ENCODE results near the gene LEPROT. TPM values are rescaled to one million over a fixed set of nuclear protein-coding genes. Genes with fewer than 3 reads are reported as not detected.

Gene LEPROT
- total and polyA plus RNA-seq, 7 donors: 14.9 to 34.5 (median 22.9) TPM

DNA sequence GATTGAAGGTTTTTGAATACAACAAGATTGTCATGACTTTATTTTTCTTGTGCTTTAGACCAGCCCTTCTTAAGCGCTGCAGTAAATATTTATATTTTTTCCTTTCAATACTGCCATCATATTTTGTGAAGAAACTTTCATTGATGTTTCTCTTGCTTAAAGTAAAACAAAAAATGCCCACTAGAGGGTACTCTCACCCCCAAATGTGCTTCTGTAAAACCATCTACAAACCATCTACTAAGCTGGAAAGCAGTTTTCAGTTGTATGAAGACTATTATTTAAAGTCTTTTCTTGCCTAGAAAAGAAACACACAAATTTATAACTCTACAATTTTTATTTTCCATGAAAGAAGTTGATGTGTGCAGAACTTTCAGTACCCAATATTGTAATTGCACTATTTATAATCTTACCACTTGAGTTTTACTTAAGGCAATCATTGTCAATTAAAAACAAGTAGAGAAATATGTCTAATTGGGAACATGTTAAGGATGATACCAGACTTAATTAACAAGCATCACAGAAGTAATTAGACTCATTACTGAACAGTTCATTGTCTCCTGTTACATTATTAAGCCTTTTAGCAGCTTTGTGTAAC is 10.7 kb downstream of the LEPROT start:
- Histone ChIP-seq H3K36me3 (ENCODE audit: insufficient read depth in 1 of 2, low read depth in 1 of 2) (peaks cover 0 to 80% of the 10 kb centered on the region in 2 donors), H3K9me3 (no peaks in the 10 kb centered on the region), H3K4me1 (peaks cover 7% of the 10 kb centered on the region), H3K27me3 (ENCODE audit: insufficient read depth in 3 of 3, low read length in 2 of 3) (no peaks in the 10 kb centered on the region), H3K27ac (peak overlapping the region; percentile 57), H3K4me3 (no peak overlapping the region)
- intact Hi-C loops (cut with DNase I): loop anchor here in 1 of 2 donors (5.0 kb wide), 1 partner anchor 256 kb away; no protein-coding TSS in a partner anchor
- no peak for DNase-seq
- peak in 2 of 4 donors; percentile 47 to 70 for ATAC-seq
- WGBS, 3 donors: 33 to 64% (median 53%) methylated on average over 1 of the region's 1 CpG
- TF ChIP-seq, protein P1, sequence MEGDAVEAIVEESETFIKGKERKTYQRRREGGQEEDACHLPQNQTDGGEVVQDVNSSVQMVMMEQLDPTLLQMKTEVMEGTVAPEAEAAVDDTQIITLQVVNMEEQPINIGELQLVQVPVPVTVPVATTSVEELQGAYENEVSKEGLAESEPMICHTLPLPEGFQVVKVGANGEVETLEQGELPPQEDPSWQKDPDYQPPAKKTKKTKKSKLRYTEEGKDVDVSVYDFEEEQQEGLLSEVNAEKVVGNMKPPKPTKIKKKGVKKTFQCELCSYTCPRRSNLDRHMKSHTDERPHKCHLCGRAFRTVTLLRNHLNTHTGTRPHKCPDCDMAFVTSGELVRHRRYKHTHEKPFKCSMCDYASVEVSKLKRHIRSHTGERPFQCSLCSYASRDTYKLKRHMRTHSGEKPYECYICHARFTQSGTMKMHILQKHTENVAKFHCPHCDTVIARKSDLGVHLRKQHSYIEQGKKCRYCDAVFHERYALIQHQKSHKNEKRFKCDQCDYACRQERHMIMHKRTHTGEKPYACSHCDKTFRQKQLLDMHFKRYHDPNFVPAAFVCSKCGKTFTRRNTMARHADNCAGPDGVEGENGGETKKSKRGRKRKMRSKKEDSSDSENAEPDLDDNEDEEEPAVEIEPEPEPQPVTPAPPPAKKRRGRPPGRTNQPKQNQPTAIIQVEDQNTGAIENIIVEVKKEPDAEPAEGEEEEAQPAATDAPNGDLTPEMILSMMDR (IDR thresholded peaks at IDR 0.05): peak; percentile 70

- H3K27me3 ChIP-seq (ENCODE audit: insufficient read depth in 3 of 3, low read length in 2 of 3): no peaks in the 10 kb centered on the region
- ATAC-seq (no peak), DNase-seq (no peak)
- TF ChIP-seq, protein P1 (IDR thresholded peaks at IDR 0.05): no peak
- no peak overlapping the region for H3K27ac ChIP-seq
- peaks cover 0 to 66% of the 10 kb centered on the region in 2 donors for H3K36me3 ChIP-seq (ENCODE audit: insufficient read depth in 1 of 2, low read depth in 1 of 2)
- no peaks in the 10 kb centered on the region for H3K9me3 ChIP-seq
- peaks cover 7% of the 10 kb centered on the region for H3K4me1 ChIP-seq
- no peak overlapping the region for H3K4me3 ChIP-seq
- intact Hi-C loops (cut with DNase I): loop anchor here in 1 of 2 donors (5.0 kb wide), 1 partner anchor 254 kb away; no protein-coding TSS in a partner anchor
- WGBS, 3 donors: 77 to 81% (median 78%) methylated on average over 8 of the region's 8 CpGs
Measured at GRCh38 chr1:65432918-65433317, 12.4 kb downstream of the LEPROT start.

DNA sequence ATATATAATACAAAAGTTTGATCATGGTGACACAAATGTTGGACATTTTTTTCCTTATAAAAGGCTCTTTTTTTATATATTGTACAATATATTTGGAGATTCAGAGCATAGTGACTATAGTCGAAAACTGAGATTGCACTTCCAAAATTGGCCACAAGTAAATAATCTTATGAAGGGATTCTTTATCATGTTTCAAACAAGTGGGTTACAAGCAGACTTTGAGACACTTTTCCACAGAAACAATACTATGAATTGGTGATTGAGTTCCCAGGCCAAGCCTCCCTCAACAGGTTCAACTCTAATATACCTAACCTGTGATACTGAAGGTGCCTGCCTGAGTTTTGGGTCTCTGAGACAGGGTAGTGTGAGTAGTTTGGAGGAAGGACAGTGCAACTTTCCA is 13.8 kb downstream of the LEPROT start:
- no peak overlapping the region for H3K27ac ChIP-seq
- no peaks in the 10 kb centered on the region for H3K9me3 ChIP-seq
- no peak for DNase-seq
- TF ChIP-seq, protein P1 (IDR thresholded peaks at IDR 0.05): no peak
- no peaks in the 10 kb centered on the region for H3K27me3 ChIP-seq (ENCODE audit: insufficient read depth in 3 of 3, low read length in 2 of 3)
- no peak overlapping the region for H3K4me3 ChIP-seq
- WGBS, 3 donors: 89 to 97% (median 89%) methylated on average over 1 of the region's 1 CpG
- peaks cover 0 to 53% of the 10 kb centered on the region in 2 donors for H3K36me3 ChIP-seq (ENCODE audit: insufficient read depth in 1 of 2, low read depth in 1 of 2)
- H3K4me1 ChIP-seq: peaks cover 7% of the 10 kb centered on the region
- intact Hi-C loops (cut with DNase I): loop anchor here in 1 of 2 donors (5.0 kb wide), 1 partner anchor 253 kb away; no protein-coding TSS in a partner anchor
- ATAC-seq: no peak

DNA sequence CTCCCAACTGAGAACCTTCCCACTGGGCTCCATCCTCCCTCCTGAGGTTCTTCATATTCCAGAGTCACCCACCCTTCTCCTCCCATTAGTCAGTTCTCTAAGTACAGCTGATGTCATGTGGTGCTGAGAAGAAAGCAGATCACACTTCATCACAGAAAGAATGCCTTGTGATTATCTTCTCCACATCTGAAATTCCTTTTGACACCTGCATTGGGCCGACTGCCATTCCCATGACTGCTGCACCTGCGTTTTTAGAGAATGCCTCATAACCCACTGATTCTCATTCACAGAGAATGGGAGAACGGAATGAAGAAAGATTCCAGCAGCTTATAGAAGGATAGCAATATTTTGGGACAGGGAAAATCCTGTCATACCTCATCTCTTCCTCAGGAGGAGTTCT is 14.3 kb downstream of the LEPROT start:
- H3K27me3 ChIP-seq (ENCODE audit: insufficient read depth in 3 of 3, low read length in 2 of 3): no peaks in the 10 kb centered on the region
- H3K4me3 ChIP-seq: no peak overlapping the region
- DNase-seq (no peak), ATAC-seq (no peak)
- no peaks in the 10 kb centered on the region for H3K9me3 ChIP-seq
- H3K36me3 ChIP-seq (ENCODE audit: insufficient read depth in 1 of 2, low read depth in 1 of 2): peaks cover 0 to 48% of the 10 kb centered on the region in 2 donors
- 82 to 91% (median 83%) methylated on average over 3 of the region's 3 CpGs for WGBS, 3 donors
- peaks cover 7% of the 10 kb centered on the region for H3K4me1 ChIP-seq
- TF ChIP-seq, protein P1 (IDR thresholded peaks at IDR 0.05): no peak
- intact Hi-C loops (cut with DNase I): loop anchor here in 1 of 2 donors (5.0 kb wide), 1 partner anchor 253 kb away; no protein-coding TSS in a partner anchor
- H3K27ac ChIP-seq: no peak overlapping the region

Data from psoas muscle (tissue), 8 donors.